Esophagus muscularis mucosa (tissue), 3 donors: ENCODE results near the gene RPS28.

Source experiments
- EP300 ChIP-seq: sonication (generic); formaldehyde crosslinking; IDR thresholded peaks from one replicate; pipeline ENCODE4 v1.6.1; 2017; ENCODE audit warnings: antibody characterized with exemption
- TF ChIP-seq, protein P1 (sequence below), 3 experiments: fragments of 200-600 bp in 2 of 3; fragments of 450-650 bp in 1 of 3; sonication (generic) in 2 of 3; IDR thresholded peaks; one replicate each; pipeline ENCODE4 v1.5.1; 2017 to 2019; ENCODE audit warnings: antibody characterized with exemption in 3 of 3, mild to moderate bottlenecking in 2 of 3, moderate library complexity in 1 of 3

GRCh38 chr19:8323781-8324185 is 2.5 kb downstream of the RPS28 start:
- TF ChIP-seq, protein P1, sequence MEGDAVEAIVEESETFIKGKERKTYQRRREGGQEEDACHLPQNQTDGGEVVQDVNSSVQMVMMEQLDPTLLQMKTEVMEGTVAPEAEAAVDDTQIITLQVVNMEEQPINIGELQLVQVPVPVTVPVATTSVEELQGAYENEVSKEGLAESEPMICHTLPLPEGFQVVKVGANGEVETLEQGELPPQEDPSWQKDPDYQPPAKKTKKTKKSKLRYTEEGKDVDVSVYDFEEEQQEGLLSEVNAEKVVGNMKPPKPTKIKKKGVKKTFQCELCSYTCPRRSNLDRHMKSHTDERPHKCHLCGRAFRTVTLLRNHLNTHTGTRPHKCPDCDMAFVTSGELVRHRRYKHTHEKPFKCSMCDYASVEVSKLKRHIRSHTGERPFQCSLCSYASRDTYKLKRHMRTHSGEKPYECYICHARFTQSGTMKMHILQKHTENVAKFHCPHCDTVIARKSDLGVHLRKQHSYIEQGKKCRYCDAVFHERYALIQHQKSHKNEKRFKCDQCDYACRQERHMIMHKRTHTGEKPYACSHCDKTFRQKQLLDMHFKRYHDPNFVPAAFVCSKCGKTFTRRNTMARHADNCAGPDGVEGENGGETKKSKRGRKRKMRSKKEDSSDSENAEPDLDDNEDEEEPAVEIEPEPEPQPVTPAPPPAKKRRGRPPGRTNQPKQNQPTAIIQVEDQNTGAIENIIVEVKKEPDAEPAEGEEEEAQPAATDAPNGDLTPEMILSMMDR (IDR thresholded peaks at IDR 0.05) = no peak
- no peak for TF ChIP-seq EP300
